Muscle layer of duodenum (tissue), 2 donors: ENCODE data around the gene ACP7.
"Not testable (repeated sequence)": the region's sequence is repeated elsewhere in the genome, so short reads cannot be mapped to it uniquely, and the experiment has no call there.

Experiments used
- H3K27ac ChIP-seq: one replicate; pipeline ENCODE4 v1.7.0; 2013; ENCODE audit warnings: mild to moderate bottlenecking, low read length
- H3K27me3 ChIP-seq: one replicate; pipeline ENCODE4 v1.7.0; 2013; ENCODE audit warnings: low read depth, mild to moderate bottlenecking, control low read depth, low read length
- H3K36me3 ChIP-seq, 2 donors: one replicate each; pipeline ENCODE4 v1.7.0; 2013; ENCODE audit warnings: low read length in 2 of 2, control low read depth in 1 of 2, mild to moderate bottlenecking in 1 of 2; ENCODE audit not compliant: insufficient read depth in 2 of 2, control insufficient read depth in 1 of 2
- H3K4me1 ChIP-seq, 2 donors: one replicate each; pipeline ENCODE4 v1.7.0; 2013; ENCODE audit warnings: low read length in 2 of 2, mild to moderate bottlenecking in 2 of 2, control low read depth in 1 of 2, moderate library complexity in 1 of 2; ENCODE audit not compliant: insufficient read depth in 2 of 2, control insufficient read depth in 1 of 2
- H3K4me3 ChIP-seq, 2 donors: one replicate each; pipeline ENCODE4 v1.7.0; 2013; ENCODE audit warnings: low read length in 2 of 2, low read depth in 1 of 2, mild to moderate bottlenecking in 1 of 2
- H3K9me3 ChIP-seq, 2 donors: one replicate each; pipeline ENCODE4 v1.7.0; 2013; ENCODE audit warnings: low read length in 2 of 2, control low read depth in 1 of 2, mild to moderate bottlenecking in 1 of 2; ENCODE audit not compliant: control insufficient read depth in 1 of 2
- donor health status: healthy.

ACP7 gene

GRCh38 chr19:39078436-39079200 lies 5.5 kb upstream of the ACP7 start:
- Histone ChIP-seq H3K27ac (no peak overlapping the region), H3K27me3 (peaks cover 18% of the 10 kb centered on the region), H3K36me3 (no peaks in the 10 kb centered on the region), H3K9me3 (no peaks in the 10 kb centered on the region), H3K4me3 (no peak overlapping the region), H3K4me1 (peaks cover 2 to 6% of the 10 kb centered on the region in 2 donors)

GRCh38 chr19:39080431-39080830 lies 3.7 kb upstream of the ACP7 start:
- Histone ChIP-seq H3K27me3 (peaks cover 30% of the 10 kb centered on the region), H3K27ac (no peak overlapping the region), H3K36me3 (no peaks in the 10 kb centered on the region)

GRCh38 chr19:39082167-39082566 lies 2.0 kb upstream of the ACP7 start:
- Histone ChIP-seq H3K27ac (no peak overlapping the region), H3K9me3 (no peaks in the 10 kb centered on the region), H3K36me3 (no peaks in the 10 kb centered on the region), H3K4me3 (no peak overlapping the region), H3K27me3 (peaks cover 31% of the 10 kb centered on the region), H3K4me1 (peaks cover 3 to 9% of the 10 kb centered on the region in 2 donors)

More at GRCh38 chr19:39080431-39080830, 3.7 kb upstream of the ACP7 start:
- Histone ChIP-seq H3K4me1 (peaks cover 3 to 9% of the 10 kb centered on the region in 2 donors), H3K9me3 (no peaks in the 10 kb centered on the region), H3K4me3 (no peak overlapping the region)

- peaks cover 31% of the 10 kb centered on the region for H3K27me3 ChIP-seq
These were observed 1.2 kb upstream of the ACP7 start for GRCh38 chr19:39082745-39083598.

GRCh38 chr19:39083599-39083982 lies 577 bp upstream of the ACP7 start:
- Histone ChIP-seq H3K4me3 (peak overlapping the region in 1 of 2 donors; percentile 16), H3K27me3 (peaks cover 31% of the 10 kb centered on the region), H3K36me3 (no peaks in the 10 kb centered on the region), H3K27ac (no peak overlapping the region), H3K4me1 (peaks cover 3 to 9% of the 10 kb centered on the region in 2 donors), H3K9me3 (no peaks in the 10 kb centered on the region)

More at GRCh38 chr19:39082745-39083598, 1.2 kb upstream of the ACP7 start:
- H3K9me3 ChIP-seq = no peaks in the 10 kb centered on the region
- H3K4me1 ChIP-seq = peaks cover 3 to 9% of the 10 kb centered on the region in 2 donors
- no peak overlapping the region for H3K4me3 ChIP-seq
- no peaks in the 10 kb centered on the region for H3K36me3 ChIP-seq
- no peak overlapping the region for H3K27ac ChIP-seq

GRCh38 chr19:39084732-39085080 lies 538 bp downstream of the ACP7 start:
- H3K27ac ChIP-seq = no peak overlapping the region
- H3K27me3 ChIP-seq = peaks cover 31% of the 10 kb centered on the region
- peaks cover 3 to 9% of the 10 kb centered on the region in 2 donors for H3K4me1 ChIP-seq
- H3K4me3 ChIP-seq = no peak overlapping the region
- H3K9me3 ChIP-seq = no peaks in the 10 kb centered on the region
- H3K36me3 ChIP-seq = no peaks in the 10 kb centered on the region

GRCh38 chr19:39085392-39085791 lies 1.2 kb downstream of the ACP7 start:
- Histone ChIP-seq H3K27me3 (peaks cover 31% of the 10 kb centered on the region), H3K27ac (no peak overlapping the region), H3K9me3 (no peaks in the 10 kb centered on the region), H3K36me3 (no peaks in the 10 kb centered on the region), H3K4me3 (no peak overlapping the region), H3K4me1 (peaks cover 3 to 9% of the 10 kb centered on the region in 2 donors)

GRCh38 chr19:39086386-39086785 lies 2.2 kb downstream of the ACP7 start:
- Histone ChIP-seq H3K9me3 (no peaks in the 10 kb centered on the region), H3K4me1 (peaks cover 3 to 9% of the 10 kb centered on the region in 2 donors), H3K27ac (no peak overlapping the region), H3K4me3 (no peak overlapping the region), H3K27me3 (peaks cover 27% of the 10 kb centered on the region), H3K36me3 (no peaks in the 10 kb centered on the region)

- H3K27ac ChIP-seq = no peak overlapping the region
- no peaks in the 10 kb centered on the region for H3K36me3 ChIP-seq
- H3K9me3 ChIP-seq = no peaks in the 10 kb centered on the region
- peaks cover 3 to 9% of the 10 kb centered on the region in 2 donors for H3K4me1 ChIP-seq
- peaks cover 18% of the 10 kb centered on the region for H3K27me3 ChIP-seq
- H3K4me3 ChIP-seq = no peak overlapping the region
These were observed 3.9 kb downstream of the ACP7 start for GRCh38 chr19:39087907-39088686.

GRCh38 chr19:39090016-39090415 lies 5.8 kb downstream of the ACP7 start:
- H3K9me3 ChIP-seq, H3K27ac ChIP-seq, H3K4me3 ChIP-seq, H3K36me3 ChIP-seq, H3K27me3 ChIP-seq, H3K4me1 ChIP-seq: not testable (repeated sequence)

- Histone ChIP-seq H3K27ac (no peak overlapping the region), H3K4me3 (no peak overlapping the region), H3K27me3 (no peaks in the 10 kb centered on the region), H3K4me1 (no peaks in the 10 kb centered on the region), H3K9me3 (no peaks in the 10 kb centered on the region), H3K36me3 (no peaks in the 10 kb centered on the region)
These were observed 6.7 kb downstream of the ACP7 start for GRCh38 chr19:39090881-39091280.
